HUDEP-2 (cell line): ENCODE measurements around the gene MINDY4B.

ENCODE experiments used
- DNase-seq, 76 experiments: peaks; one replicate each; lab custom pipeline; 2025; ENCODE audit not compliant: unreplicated experiment in 76 of 76; lab: John Stamatoyannopoulos, UW

Gene MINDY4B

GRCh38 chr3:150905339-150905738 lies at the start of gene MINDY4B:
MINDY4B (minus strand) TSS chr3:150905439; CDS start chr3:150905439, 0 bp downstream.
- no peak for DNase-seq

DNA sequence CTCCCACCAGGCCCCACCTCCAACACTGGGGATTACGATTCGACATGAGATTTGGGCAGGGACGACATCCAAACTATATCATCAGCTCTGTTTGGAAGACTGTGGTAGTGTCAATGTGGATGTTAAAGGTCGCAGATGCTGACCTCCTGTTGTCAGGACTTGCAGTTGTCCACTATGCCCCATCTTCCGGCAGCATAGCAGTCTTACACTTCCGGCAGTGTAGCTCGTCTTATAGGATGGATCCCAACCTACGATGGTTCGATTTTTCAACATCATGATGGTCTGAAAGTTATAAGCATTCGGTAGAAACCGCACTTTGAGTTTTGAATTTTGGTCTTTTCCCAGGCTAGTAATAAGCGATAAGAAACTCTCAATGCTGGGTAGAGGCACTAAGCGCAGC lies 46.7 kb upstream of the MINDY4B start:
- no peak for DNase-seq

GRCh38 chr3:150945226-150946032 lies 40.2 kb upstream of the MINDY4B start:
- peak in 1 of 76 experiments; percentile 2 for DNase-seq

- no peak for DNase-seq
These were observed 37.0 kb upstream of the MINDY4B start for GRCh38 chr3:150942221-150942620.

- DNase-seq = no peak
These were observed 31.5 kb upstream of the MINDY4B start for GRCh38 chr3:150936693-150937092.

DNA sequence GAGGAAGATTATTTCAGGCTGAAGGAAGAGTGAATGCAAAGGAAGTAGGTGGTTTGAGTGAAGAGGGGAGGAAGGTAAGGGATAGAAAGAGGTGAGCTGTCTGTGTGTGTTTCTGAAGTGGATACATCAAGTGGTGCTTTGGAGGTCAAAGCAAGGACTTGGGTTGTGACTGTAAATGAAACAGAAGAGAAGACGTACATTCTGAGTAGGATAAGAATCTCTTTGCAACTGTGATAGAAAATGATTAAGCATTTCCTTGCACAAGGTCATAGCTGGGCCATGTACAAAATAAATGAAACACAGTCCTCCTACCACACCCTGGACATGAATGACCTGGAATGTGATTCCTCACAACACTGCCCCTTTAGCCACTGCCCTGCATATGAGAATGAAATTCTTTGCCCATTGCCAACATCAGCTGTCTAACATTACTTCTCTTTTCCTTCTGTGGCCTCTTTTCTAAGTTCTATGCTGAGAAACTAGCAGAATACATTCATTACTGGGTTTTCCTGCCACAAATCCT lies 28.3 kb upstream of the MINDY4B start:
- DNase-seq = no peak

GRCh38 chr3:150931745-150932144 lies 26.5 kb upstream of the MINDY4B start:
- no peak for DNase-seq

DNA sequence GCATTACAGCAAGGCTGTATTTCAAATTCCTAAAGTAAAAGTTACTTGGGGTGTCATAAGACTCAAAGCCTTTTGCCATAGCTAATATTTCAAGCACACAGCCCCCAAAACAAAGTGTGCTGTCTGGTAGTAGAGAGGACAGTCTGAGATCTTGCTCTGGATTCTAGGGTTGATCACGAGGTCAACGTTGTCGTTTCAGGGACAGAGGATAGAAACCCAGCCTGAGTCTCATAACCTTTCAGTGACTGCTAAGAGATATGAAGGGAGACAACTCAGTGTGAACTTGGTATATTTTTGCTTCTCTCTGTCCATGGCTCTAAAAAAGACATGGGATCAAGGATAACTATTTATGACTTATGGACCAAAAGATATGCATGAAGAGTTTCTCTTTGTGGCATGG lies 25.6 kb upstream of the MINDY4B start:
- DNase-seq = no peak

- no peak for DNase-seq
These were observed 23.0 kb upstream of the MINDY4B start for GRCh38 chr3:150928234-150928633.

DNA sequence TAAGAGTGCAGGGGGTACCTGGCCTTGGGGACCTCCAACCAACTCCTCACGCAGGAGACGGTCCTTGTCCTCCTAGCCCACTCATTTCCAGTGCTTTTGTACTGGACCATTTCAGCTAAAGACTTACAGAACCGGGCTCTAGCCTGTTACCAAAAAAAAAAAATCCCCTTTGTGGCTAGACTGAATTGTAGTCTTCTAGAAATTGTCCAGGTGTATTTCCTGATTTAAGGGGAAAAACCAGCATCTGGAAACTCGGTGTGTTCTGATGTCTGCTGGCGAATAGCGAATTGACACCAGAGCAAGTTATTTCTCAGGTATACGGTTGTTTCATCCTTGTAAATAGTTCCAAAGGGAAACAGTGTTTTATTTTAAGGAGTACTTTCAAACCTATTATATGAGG lies 21.1 kb upstream of the MINDY4B start:
- DNase-seq = no peak

GRCh38 chr3:150925751-150926201 lies 20.5 kb upstream of the MINDY4B start:
- DNase-seq = peak in 29 of 76 experiments; percentile 2 to 47 (median 17)

GRCh38 chr3:150922611-150923010 lies 17.4 kb upstream of the MINDY4B start:
- DNase-seq = no peak

DNA sequence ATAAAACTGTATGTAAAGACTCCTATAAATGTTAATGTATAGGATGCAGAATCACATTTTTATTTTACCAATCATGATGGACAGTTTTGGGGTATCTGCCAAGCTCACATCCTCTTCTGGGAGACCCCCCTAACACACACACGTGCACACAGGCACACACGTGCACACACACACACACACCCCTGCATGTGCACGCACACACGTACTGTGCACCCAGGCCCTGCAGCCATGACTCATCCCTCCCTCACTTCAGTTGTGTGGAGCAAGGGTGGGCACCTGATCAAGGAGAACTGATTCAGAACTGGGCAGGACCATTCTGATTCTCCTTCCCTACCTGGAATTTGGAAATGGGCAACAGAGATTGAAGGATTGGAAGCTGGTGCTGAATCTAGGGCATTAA lies 16.0 kb upstream of the MINDY4B start:
- no peak for DNase-seq

DNA sequence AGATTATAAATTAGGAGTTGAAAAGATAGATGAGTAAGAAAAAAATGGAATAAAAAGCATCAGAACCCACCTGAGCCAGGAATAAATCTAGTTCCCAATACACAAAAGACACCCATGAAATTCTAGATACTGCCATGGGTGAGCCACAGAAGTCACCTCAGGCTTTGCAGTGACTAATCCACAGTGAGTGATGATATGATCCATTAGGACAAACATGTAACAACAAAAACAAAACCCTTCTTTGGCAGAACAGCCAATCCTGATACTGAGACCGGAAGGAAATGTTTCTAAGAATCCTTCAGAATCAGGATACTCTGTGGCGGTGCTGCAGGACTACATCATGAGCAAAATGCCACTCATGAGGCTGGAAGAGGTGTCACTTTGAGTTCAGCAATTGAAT lies 15.0 kb upstream of the MINDY4B start:
- DNase-seq = no peak

DNA sequence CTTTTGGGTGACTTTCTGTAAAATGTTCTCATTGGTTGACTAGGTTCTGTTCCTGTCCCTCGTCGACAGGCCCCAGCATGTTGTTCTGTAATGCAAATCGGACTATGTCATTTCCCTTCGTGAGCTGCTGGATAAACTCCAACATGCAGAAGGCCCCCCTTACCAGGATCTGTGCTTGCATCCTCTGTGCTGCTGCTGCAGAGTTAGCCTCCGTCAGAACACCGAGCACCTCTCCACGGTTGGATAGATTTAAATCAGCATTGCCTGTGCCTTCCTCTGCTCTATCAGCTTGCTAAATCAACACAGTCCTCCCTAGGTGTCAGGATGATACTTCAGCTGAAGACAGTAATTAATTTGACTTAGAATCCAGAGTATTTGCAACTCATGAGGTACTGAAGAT lies 12.7 kb upstream of the MINDY4B start:
- no peak for DNase-seq

- no peak for DNase-seq
These were observed 8.1 kb upstream of the MINDY4B start for GRCh38 chr3:150913133-150913922.

GRCh38 chr3:150912501-150912900 lies 7.3 kb upstream of the MINDY4B start:
- DNase-seq = no peak

- no peak for DNase-seq
These were observed 6.5 kb upstream of the MINDY4B start for GRCh38 chr3:150911771-150912170.

GRCh38 chr3:150906461-150906860 lies 1.2 kb upstream of the MINDY4B start:
- no peak for DNase-seq

- DNase-seq = no peak
These were observed 507 bp upstream of the MINDY4B start for GRCh38 chr3:150905746-150906145.

DNA sequence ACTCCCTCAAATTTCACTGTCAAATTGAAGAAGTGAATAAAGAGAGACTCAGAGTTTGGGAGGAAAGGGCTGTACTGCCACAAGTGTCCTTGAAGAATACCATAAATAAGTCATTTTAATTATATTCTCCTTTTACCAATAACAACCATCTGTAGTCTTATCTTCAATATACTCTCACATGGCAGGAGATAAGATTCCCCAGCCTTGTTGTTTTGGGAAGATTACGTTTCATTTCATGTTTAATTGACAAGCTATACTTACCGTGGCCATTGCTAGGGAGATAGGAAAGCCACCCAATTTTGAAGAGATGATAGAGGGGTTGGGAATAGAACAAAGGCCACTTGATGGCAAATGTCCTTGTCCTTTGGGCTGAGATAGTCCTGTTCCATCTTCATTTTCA lies 2.3 kb downstream of the MINDY4B start:
- DNase-seq = peak in 4 of 76 experiments; percentile 3 to 7 (median 4)

GRCh38 chr3:150901793-150902192 lies 3.4 kb downstream of the MINDY4B start:
- DNase-seq = no peak
